Loucy (cell line): ENCODE data around the gene THEM4.

Experiments
- H2AFZ ChIP-seq: fragments of 200-600 bp; sonication (generic); 2 replicates; pipeline ENCODE4 v1.6.0; 2016; ENCODE audit warnings: antibody characterized with exemption, mild to moderate bottlenecking, low read length, moderate library complexity
- H3F3A ChIP-seq: fragments of 200-600 bp; 2 replicates; pipeline ENCODE4 v1.6.0; 2016; ENCODE audit warnings: antibody characterized with exemption, low read depth, mild to moderate bottlenecking
- H3K27me3 ChIP-seq: fragments of 200-600 bp; sonication (generic); 2 replicates; pipeline ENCODE4 v1.6.1; 2014; ENCODE audit warnings: low read length, mild to moderate bottlenecking; ENCODE audit not compliant: insufficient read depth, poor library complexity, severe bottlenecking
- H3K36me3 ChIP-seq: fragments of 200-600 bp; sonication (generic); 2 replicates; pipeline ENCODE4 v1.6.1; 2016; ENCODE audit warnings: low read length; ENCODE audit not compliant: insufficient read depth
- H3K4me1 ChIP-seq: fragments of 200-600 bp; sonication (generic); 2 replicates; pipeline ENCODE4 v1.5.1; 2014; ENCODE audit warnings: low read length, mild to moderate bottlenecking; ENCODE audit not compliant: insufficient read depth, poor library complexity, severe bottlenecking
- H3K4me2 ChIP-seq: fragments of 200-600 bp; sonication (generic); 2 replicates; pipeline ENCODE4 v1.6.0; 2014; ENCODE audit warnings: antibody characterized with exemption, low read length, low read depth, mild to moderate bottlenecking; ENCODE audit not compliant: poor library complexity, severe bottlenecking
- H3K4me3 ChIP-seq: fragments of 200-600 bp; sonication (generic); 2 replicates; pipeline ENCODE4 v1.5.1; 2014; ENCODE audit warnings: low read length, mild to moderate bottlenecking, mixed read lengths; ENCODE audit not compliant: poor library complexity, severe bottlenecking
- H3K79me2 ChIP-seq: fragments of 200-600 bp; sonication (generic); 2 replicates; pipeline ENCODE4 v1.6.1; 2014; ENCODE audit warnings: low read length; ENCODE audit not compliant: insufficient read depth
- H3K9ac ChIP-seq: fragments of 200-600 bp; sonication (generic); 2 replicates; pipeline ENCODE4 v1.6.0; 2014; ENCODE audit warnings: mild to moderate bottlenecking, low read depth, low read length, moderate library complexity; ENCODE audit not compliant: poor library complexity, severe bottlenecking
- H3K9me2 ChIP-seq: fragments of 200-600 bp; sonication (generic); replicated peaks from 2 replicates; pipeline ENCODE4 v1.6.1; 2016; ENCODE audit warnings: low read depth, low read length, mixed read lengths
- H3K9me3 ChIP-seq: fragments of 200-600 bp; sonication (generic); 2 replicates; pipeline ENCODE4 v1.6.1; 2014; ENCODE audit warnings: mild to moderate bottlenecking, antibody characterized with exemption, low read length, low read depth; ENCODE audit not compliant: insufficient read depth
- H4K20me1 ChIP-seq: fragments of 200-600 bp; sonication (generic); 2 replicates; pipeline ENCODE4 v1.6.0; 2014; ENCODE audit warnings: antibody characterized with exemption, low read length, mild to moderate bottlenecking; ENCODE audit not compliant: insufficient read depth, poor library complexity, severe bottlenecking
- EZH2phosphoT487 ChIP-seq: fragments of 200-600 bp; IDR thresholded peaks from 2 replicates; pipeline ENCODE4 v1.6.1; 2018; ENCODE audit warnings: antibody characterized with exemption, mild to moderate bottlenecking, moderate library complexity, borderline replicate concordance
- TF ChIP-seq, protein P1 (sequence below): fragments of 200-600 bp; sonication (generic); conservative IDR thresholded peaks from 2 replicates; pipeline ENCODE4 v1.5.1; 2014; ENCODE audit warnings: mild to moderate bottlenecking, antibody characterized with exemption, low read length

Gene THEM4

DNA sequence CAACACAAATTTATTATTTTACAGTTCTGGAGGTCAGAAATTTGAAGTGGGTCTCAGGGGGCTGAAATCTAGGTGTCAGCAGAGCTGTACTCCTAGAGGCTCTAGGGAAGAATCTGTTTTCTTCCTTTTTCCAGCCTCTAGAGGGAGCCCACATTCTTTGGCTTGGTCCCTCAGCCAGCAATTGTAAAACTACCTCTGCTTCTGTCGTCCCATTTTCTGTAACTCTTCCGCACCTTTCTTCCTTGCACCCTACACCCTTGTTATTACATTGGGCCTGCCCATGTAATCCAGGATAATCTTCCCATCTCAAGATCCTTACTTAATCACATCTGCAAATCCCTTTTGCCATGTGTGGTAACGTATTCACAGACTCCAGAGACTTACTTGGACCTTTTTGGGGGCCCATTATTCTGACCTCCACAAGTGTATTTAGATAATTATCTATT lies 24.8 kb upstream of the THEM4 start:
- no peak overlapping the region for H3K9ac ChIP-seq
- H3K27me3 ChIP-seq, result no peaks in the 10 kb centered on the region
- H3K79me2 ChIP-seq, result no peaks in the 10 kb centered on the region
- TF ChIP-seq, protein P1, sequence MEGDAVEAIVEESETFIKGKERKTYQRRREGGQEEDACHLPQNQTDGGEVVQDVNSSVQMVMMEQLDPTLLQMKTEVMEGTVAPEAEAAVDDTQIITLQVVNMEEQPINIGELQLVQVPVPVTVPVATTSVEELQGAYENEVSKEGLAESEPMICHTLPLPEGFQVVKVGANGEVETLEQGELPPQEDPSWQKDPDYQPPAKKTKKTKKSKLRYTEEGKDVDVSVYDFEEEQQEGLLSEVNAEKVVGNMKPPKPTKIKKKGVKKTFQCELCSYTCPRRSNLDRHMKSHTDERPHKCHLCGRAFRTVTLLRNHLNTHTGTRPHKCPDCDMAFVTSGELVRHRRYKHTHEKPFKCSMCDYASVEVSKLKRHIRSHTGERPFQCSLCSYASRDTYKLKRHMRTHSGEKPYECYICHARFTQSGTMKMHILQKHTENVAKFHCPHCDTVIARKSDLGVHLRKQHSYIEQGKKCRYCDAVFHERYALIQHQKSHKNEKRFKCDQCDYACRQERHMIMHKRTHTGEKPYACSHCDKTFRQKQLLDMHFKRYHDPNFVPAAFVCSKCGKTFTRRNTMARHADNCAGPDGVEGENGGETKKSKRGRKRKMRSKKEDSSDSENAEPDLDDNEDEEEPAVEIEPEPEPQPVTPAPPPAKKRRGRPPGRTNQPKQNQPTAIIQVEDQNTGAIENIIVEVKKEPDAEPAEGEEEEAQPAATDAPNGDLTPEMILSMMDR, result peak; percentile 86
- no peak for TF ChIP-seq EZH2phosphoT487
- H3F3A ChIP-seq, result no peaks in the 10 kb centered on the region
- H3K4me2 ChIP-seq, result no peak overlapping the region
- no peaks in the 10 kb centered on the region for H4K20me1 ChIP-seq
- H3K36me3 ChIP-seq, result no peaks in the 10 kb centered on the region
- H3K9me3 ChIP-seq, result no peaks in the 10 kb centered on the region
- H3K9me2 ChIP-seq, result no peaks in the 10 kb centered on the region
- H2AFZ ChIP-seq, result no peak overlapping the region
- no peak overlapping the region for H3K4me3 ChIP-seq
- H3K4me1 ChIP-seq, result no peaks in the 10 kb centered on the region

DNA sequence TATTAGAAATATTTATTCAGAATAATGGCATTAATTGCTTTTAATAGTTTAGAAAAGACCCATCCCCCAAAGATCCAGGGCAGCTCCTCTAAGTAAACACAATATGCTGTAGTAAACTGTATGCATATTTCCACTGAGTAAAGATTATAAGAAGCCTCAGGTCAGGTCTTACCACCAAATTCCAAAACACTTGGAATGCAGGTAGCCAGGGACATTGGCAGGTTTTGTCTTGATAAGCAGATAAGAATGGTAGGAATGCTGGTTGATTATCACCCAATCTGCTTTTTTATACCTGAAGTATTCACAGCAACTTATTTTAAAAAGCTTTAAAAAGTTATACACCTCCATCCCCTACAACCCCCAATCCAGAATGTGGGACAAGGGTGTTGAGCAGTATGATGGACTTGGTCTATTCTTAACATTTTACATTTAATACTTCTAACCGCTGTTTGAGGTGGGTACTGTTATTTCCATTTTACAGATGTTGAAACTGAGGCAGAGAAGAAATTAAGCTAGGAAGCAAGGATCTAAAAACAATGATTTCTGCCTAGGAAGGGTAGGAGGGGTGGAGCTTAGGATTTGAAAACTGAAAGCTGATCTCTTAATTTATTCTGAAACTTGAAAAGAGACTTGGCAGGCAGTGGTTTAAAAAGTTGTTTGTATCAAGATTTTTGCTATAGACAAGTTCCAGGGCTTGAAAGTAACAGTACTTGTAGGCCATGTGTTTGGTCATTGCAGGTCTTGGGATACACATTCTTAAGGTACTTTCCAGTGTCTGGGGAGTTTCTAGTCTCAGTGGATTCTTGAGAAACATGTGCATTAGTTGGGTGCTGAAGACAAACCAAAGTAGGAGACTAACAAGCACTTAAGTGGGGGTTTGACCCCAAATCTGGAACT lies 15.6 kb upstream of the THEM4 start:
- Histone ChIP-seq H3K27me3 (no peaks in the 10 kb centered on the region), H4K20me1 (no peaks in the 10 kb centered on the region), H2AFZ (peak overlapping the region; percentile 72; the same call in 1 of the 2 replicates), H3K36me3 (no peaks in the 10 kb centered on the region), H3K9me3 (no peaks in the 10 kb centered on the region), H3K79me2 (no peaks in the 10 kb centered on the region), H3K4me3 (no peak overlapping the region), H3F3A (no peaks in the 10 kb centered on the region), H3K9me2 (no peaks in the 10 kb centered on the region), H3K4me2 (no peak overlapping the region), H3K9ac (no peak overlapping the region), H3K4me1 (peaks cover 4% of the 10 kb centered on the region)
- TF ChIP-seq, protein P1, result no peak
- no peak for TF ChIP-seq EZH2phosphoT487

DNA sequence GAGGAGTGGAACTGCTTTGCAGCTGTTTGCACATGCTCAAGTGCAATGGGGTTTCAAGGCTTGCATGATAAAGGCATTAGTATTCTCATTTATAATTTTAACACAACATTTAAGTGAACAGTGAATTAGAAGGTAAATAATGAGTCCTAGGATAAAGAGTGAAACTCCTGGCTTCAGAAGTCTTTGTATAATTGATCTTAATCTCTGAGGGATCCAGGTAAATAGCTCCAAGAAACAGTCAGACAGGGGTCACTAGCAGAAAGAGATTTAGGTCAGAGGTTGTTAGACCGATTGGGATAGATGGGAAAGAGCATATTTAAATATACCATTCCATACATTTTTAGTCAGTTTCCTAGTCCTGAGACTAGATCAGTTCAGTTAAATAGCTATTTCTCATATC lies 14.1 kb upstream of the THEM4 start:
- H3K9me3 ChIP-seq, result no peaks in the 10 kb centered on the region
- no peak overlapping the region for H3K9ac ChIP-seq
- no peaks in the 10 kb centered on the region for H3K79me2 ChIP-seq
- no peak overlapping the region for H3K4me2 ChIP-seq
- no peaks in the 10 kb centered on the region for H3F3A ChIP-seq
- H2AFZ ChIP-seq, result no peak overlapping the region
- H3K36me3 ChIP-seq, result no peaks in the 10 kb centered on the region
- H3K27me3 ChIP-seq, result no peaks in the 10 kb centered on the region
- no peaks in the 10 kb centered on the region for H4K20me1 ChIP-seq
- no peak for TF ChIP-seq EZH2phosphoT487
- TF ChIP-seq, protein P1, result no peak
- H3K4me1 ChIP-seq, result peaks cover 4% of the 10 kb centered on the region
- H3K9me2 ChIP-seq, result no peaks in the 10 kb centered on the region
- no peak overlapping the region for H3K4me3 ChIP-seq
